Neural cell (in vitro differentiated cells): Measurements from ENCODE around the gene GCNT4. TPM values are rescaled to one million over a fixed set of nuclear protein-coding genes. Genes with fewer than 3 reads are reported as not detected.

ENCODE experiments used
- H2AFZ ChIP-seq: fragments of 200-600, 300-800 bp; sonication (generic), shearing (Covaris generic); 2 replicates; pipeline ENCODE4 v1.6.0; 2014; ENCODE audit warnings: low read depth, mild to moderate bottlenecking, antibody characterized with exemption, low read length, moderate library complexity
- H3F3A ChIP-seq: fragments of 200-600 bp; shearing (Covaris generic); 2 replicates; pipeline ENCODE4 v1.6.1; 2016; ENCODE audit warnings: mild to moderate bottlenecking, moderate library complexity, mixed read lengths, antibody characterized with exemption, low read length; ENCODE audit not compliant: insufficient read depth, poor library complexity, severe bottlenecking
- H3K27ac ChIP-seq: fragments of 200-600, 300-800 bp; sonication (generic), shearing (Covaris generic); 2 replicates; pipeline ENCODE4 v1.5.1; 2014; ENCODE audit warnings: mild to moderate bottlenecking, low read length, moderate library complexity
- H3K27me3 ChIP-seq: fragments of 300-800, 200-600 bp; sonication (generic), shearing (Covaris generic); 2 replicates; pipeline ENCODE4 v1.6.0; 2014; ENCODE audit warnings: mild to moderate bottlenecking, low read depth, low read length, moderate library complexity; ENCODE audit not compliant: insufficient read depth
- H3K36me3 ChIP-seq: fragments of 300-800, 200-600 bp; sonication (generic), shearing (Covaris generic); 2 replicates; pipeline ENCODE4 v1.5.1; 2014; ENCODE audit warnings: mild to moderate bottlenecking, antibody characterized with exemption, low read length, moderate library complexity; ENCODE audit not compliant: insufficient read depth
- H3K4me2 ChIP-seq: fragments of 300-800, 200-600 bp; sonication (generic), shearing (Covaris generic); 2 replicates; pipeline ENCODE4 v1.6.0; 2014; ENCODE audit warnings: mild to moderate bottlenecking, low read length
- H3K4me3 ChIP-seq: fragments of 300-800, 200-600 bp; sonication (generic), shearing (Covaris generic); 2 replicates; pipeline ENCODE4 v1.5.1; 2014; ENCODE audit warnings: mild to moderate bottlenecking, low read length, moderate library complexity
- H3K79me2 ChIP-seq: fragments of 200-600 bp; shearing (Covaris generic); replicated peaks from 2 replicates; pipeline ENCODE4 v1.6.0; 2014; ENCODE audit warnings: mild to moderate bottlenecking, low read length, moderate library complexity; ENCODE audit not compliant: insufficient read depth
- H3K9ac ChIP-seq: fragments of 300-800, 200-600 bp; sonication (generic), shearing (Covaris generic); 2 replicates; pipeline ENCODE4 v1.6.1; 2016; ENCODE audit warnings: mild to moderate bottlenecking, low read length, mixed read lengths
- H3K9me2 ChIP-seq: fragments of 200-600 bp; shearing (Covaris generic); 2 replicates; pipeline ENCODE4 v1.6.1; 2016; ENCODE audit warnings: mild to moderate bottlenecking, low read length, mixed read lengths; ENCODE audit not compliant: insufficient read depth
- H3K9me3 ChIP-seq: fragments of 200-600, 300-800 bp; sonication (generic), shearing (Covaris generic); 2 replicates; pipeline ENCODE4 v1.6.1; 2016; ENCODE audit warnings: mild to moderate bottlenecking, mixed run types, low read length, moderate library complexity, mixed read lengths
- H4K20me1 ChIP-seq: fragments of 200-600 bp; shearing (Covaris generic); 2 replicates; pipeline ENCODE4 v1.6.1; 2016; ENCODE audit warnings: mild to moderate bottlenecking, mixed run types; ENCODE audit not compliant: insufficient read depth
- EP300 ChIP-seq: fragments of 450-650 bp; conservative IDR thresholded peaks from 2 replicates; pipeline ENCODE4 v1.6.1; 2014; ENCODE audit warnings: antibody characterized with exemption, mild to moderate bottlenecking, moderate library complexity; ENCODE audit not compliant: poor library complexity, severe bottlenecking
- EZH2 ChIP-seq: fragments of 200-600, 300-800 bp; shearing (Covaris generic), sonication (generic); IDR thresholded peaks from 2 replicates; pipeline ENCODE4 v1.6.1; 2014; ENCODE audit warnings: antibody characterized with exemption, low read length, borderline replicate concordance, mild to moderate bottlenecking; ENCODE audit not compliant: insufficient read depth, poor library complexity, severe bottlenecking
- MXI1 ChIP-seq: fragments of 450-650 bp; conservative IDR thresholded peaks from 2 replicates; pipeline ENCODE4 v1.6.1; 2014; ENCODE audit warnings: antibody characterized with exemption, mild to moderate bottlenecking; ENCODE audit not compliant: poor library complexity, severe bottlenecking
- POLR2AphosphoS5 ChIP-seq: IDR thresholded peaks from 2 replicates; pipeline ENCODE4 v1.6.1; 2012
- RAD21 ChIP-seq: fragments of 450-650 bp; conservative IDR thresholded peaks from 2 replicates; pipeline ENCODE4 v1.6.1; 2014; ENCODE audit warnings: antibody characterized with exemption, mild to moderate bottlenecking, moderate library complexity
- SMC3 ChIP-seq: fragments of 450-650 bp; conservative IDR thresholded peaks from 2 replicates; pipeline ENCODE4 v1.6.1; 2014; ENCODE audit warnings: antibody characterized with exemption, mild to moderate bottlenecking, moderate library complexity; ENCODE audit not compliant: poor library complexity
- TAF1 ChIP-seq: IDR thresholded peaks from 2 replicates; pipeline ENCODE4 v1.6.1; 2012; ENCODE audit warnings: low read depth
- polyA plus RNA-seq: library from polyadenylated mRNA; depleted of rRNA; stranded (reverse); fragments of >200 nt; gene quantifications from 2 replicates; pipeline ENCODE4 v1.2.3, GENCODE V29; 2014
- TF ChIP-seq, protein P1 (sequence below): IDR thresholded peaks from 2 replicates; pipeline ENCODE4 v1.6.1; 2012; ENCODE audit warnings: borderline replicate concordance
- TF ChIP-seq, protein P2 (sequence below): fragments of 450-650 bp; IDR thresholded peaks from 2 replicates; pipeline ENCODE4 v1.5.1; 2014; ENCODE audit warnings: antibody characterized with exemption, mild to moderate bottlenecking, moderate library complexity; ENCODE audit not compliant: poor library complexity, severe bottlenecking

GCNT4 gene
- polyA plus RNA-seq, 1 donor from 2014 or later = not detected

DNA sequence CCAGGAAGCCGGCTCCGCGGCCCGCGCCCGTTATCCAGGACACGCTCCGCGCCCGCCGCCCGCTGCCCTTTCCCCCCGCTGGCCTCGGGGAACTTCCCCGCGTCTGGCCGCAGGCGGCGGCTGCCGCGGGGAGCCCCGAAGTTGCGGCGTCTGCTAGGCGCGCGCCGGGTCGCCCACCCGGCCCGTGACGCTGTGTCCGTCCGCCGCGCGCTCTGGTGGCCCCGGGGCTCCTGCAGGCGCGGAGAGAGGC is 621 bp upstream of the GCNT4 start:
- no peak overlapping the region for H3K4me2 ChIP-seq
- peaks cover 49% of the 10 kb centered on the region for H3K27me3 ChIP-seq
- no peaks in the 10 kb centered on the region for H3K9me2 ChIP-seq
- H3K9me3 ChIP-seq = no peaks in the 10 kb centered on the region
- H2AFZ ChIP-seq = no peak overlapping the region
- no peaks in the 10 kb centered on the region for H3K79me2 ChIP-seq
- no peaks in the 10 kb centered on the region for H3K36me3 ChIP-seq
- H3F3A ChIP-seq = no peaks in the 10 kb centered on the region
- H3K4me3 ChIP-seq = peak overlapping the region; percentile 72
- H3K9ac ChIP-seq = no peak overlapping the region
- no peak overlapping the region for H3K27ac ChIP-seq
- no peaks in the 10 kb centered on the region for H4K20me1 ChIP-seq
- TF ChIP-seq SMC3 = no peak
- TF ChIP-seq, protein P1, sequence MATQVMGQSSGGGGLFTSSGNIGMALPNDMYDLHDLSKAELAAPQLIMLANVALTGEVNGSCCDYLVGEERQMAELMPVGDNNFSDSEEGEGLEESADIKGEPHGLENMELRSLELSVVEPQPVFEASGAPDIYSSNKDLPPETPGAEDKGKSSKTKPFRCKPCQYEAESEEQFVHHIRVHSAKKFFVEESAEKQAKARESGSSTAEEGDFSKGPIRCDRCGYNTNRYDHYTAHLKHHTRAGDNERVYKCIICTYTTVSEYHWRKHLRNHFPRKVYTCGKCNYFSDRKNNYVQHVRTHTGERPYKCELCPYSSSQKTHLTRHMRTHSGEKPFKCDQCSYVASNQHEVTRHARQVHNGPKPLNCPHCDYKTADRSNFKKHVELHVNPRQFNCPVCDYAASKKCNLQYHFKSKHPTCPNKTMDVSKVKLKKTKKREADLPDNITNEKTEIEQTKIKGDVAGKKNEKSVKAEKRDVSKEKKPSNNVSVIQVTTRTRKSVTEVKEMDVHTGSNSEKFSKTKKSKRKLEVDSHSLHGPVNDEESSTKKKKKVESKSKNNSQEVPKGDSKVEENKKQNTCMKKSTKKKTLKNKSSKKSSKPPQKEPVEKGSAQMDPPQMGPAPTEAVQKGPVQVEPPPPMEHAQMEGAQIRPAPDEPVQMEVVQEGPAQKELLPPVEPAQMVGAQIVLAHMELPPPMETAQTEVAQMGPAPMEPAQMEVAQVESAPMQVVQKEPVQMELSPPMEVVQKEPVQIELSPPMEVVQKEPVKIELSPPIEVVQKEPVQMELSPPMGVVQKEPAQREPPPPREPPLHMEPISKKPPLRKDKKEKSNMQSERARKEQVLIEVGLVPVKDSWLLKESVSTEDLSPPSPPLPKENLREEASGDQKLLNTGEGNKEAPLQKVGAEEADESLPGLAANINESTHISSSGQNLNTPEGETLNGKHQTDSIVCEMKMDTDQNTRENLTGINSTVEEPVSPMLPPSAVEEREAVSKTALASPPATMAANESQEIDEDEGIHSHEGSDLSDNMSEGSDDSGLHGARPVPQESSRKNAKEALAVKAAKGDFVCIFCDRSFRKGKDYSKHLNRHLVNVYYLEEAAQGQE = no peak
- TF ChIP-seq, protein P2, sequence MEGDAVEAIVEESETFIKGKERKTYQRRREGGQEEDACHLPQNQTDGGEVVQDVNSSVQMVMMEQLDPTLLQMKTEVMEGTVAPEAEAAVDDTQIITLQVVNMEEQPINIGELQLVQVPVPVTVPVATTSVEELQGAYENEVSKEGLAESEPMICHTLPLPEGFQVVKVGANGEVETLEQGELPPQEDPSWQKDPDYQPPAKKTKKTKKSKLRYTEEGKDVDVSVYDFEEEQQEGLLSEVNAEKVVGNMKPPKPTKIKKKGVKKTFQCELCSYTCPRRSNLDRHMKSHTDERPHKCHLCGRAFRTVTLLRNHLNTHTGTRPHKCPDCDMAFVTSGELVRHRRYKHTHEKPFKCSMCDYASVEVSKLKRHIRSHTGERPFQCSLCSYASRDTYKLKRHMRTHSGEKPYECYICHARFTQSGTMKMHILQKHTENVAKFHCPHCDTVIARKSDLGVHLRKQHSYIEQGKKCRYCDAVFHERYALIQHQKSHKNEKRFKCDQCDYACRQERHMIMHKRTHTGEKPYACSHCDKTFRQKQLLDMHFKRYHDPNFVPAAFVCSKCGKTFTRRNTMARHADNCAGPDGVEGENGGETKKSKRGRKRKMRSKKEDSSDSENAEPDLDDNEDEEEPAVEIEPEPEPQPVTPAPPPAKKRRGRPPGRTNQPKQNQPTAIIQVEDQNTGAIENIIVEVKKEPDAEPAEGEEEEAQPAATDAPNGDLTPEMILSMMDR = no peak
- no peak for TF ChIP-seq EP300
- no peak for TF ChIP-seq TAF1
- TF ChIP-seq MXI1 = no peak
- no peak for TF ChIP-seq EZH2
- TF ChIP-seq POLR2AphosphoS5 = no peak
- TF ChIP-seq RAD21 = no peak

DNA sequence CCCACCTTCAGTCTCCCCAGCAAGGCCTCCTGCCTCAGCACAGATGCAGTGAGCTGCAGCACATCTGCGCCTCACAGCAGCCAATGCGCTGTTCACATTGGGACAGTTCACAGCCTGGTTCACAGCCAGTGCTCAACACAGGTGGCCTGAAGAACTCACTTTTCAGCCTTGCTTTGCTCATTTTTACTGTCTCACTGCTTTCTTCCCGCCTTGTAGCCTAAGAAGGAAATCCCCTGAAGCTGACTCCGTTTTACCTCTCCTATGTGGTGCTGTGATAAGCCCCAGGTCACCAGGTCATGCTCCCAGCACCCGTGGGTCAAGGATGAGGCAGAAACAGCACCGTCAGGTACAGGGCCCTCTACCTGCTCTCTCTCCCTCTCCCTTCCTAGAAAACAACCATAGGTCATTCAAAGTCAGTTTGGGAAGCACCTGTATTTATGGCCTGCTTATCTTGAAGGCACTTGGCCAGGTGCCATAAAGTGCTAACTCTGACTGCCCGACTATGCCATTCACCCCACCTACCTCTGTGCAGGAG is 1.1 kb downstream of the GCNT4 start:
- TF ChIP-seq TAF1 (no peak), RAD21 (no peak), SMC3 (no peak), EZH2 (no peak), MXI1 (no peak), POLR2AphosphoS5 (no peak), EP300 (no peak)
- TF ChIP-seq, protein P1 = no peak
- TF ChIP-seq, protein P2 = no peak
- Histone ChIP-seq H3K4me3 (no peak overlapping the region), H3K4me2 (no peak overlapping the region), H3F3A (no peaks in the 10 kb centered on the region), H3K9me2 (no peaks in the 10 kb centered on the region), H2AFZ (no peak overlapping the region), H3K27ac (no peak overlapping the region), H3K27me3 (peaks cover 49% of the 10 kb centered on the region), H3K9me3 (no peaks in the 10 kb centered on the region), H3K36me3 (no peaks in the 10 kb centered on the region), H4K20me1 (no peaks in the 10 kb centered on the region), H3K79me2 (no peaks in the 10 kb centered on the region), H3K9ac (no peak overlapping the region)
